ENCODE data around the gene FLOT2. TPM values are rescaled to one million over a fixed set of nuclear protein-coding genes. Genes with fewer than 3 reads are reported as not detected.

FLOT2 gene
- polyA plus RNA-seq, 2 of the 4 experiments (the other 2 are of a cell fraction): 66.4 to 78.6 TPM

DNA sequence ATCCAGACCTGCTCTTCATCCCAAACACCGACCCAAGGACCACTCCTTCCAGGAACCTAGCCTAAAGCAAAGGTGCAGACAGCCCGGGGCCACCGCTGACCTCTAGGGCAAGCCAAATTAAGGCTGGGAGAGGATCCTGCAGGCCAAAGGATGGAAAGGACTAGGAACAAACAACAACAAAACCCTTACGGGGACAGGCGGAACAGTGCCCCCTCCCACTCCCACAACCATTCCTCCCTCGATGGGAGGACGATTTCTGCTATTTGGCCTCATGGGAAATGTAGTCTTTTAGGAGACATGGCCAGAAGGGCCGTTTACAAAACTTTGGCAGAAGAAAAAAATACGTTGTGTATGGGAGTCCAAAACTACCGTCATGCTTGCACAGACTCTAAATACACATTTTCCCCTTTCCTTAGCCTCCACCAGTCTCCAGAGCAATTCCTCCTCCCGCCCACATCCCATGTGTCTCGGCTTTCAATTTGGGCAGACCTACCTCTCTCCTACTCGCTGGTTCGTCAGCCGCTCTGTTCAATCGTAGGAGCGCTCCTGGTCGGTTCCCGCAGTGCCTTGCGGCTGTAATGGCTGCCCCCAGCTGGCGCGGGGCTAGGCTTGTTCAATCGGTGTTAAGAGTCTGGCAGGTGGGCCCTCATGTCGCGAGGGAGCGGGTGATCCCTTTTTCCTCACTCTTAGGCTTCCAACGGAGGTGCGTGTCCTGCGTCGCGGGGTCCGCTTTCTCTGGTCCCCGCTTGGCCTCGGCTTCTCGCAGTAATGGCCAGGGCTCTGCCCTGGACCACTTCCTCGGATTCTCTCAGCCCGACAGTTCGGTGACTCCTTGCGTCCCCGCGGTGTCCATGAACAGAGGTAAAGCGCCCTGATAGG is 42.8 kb downstream of the FLOT2 start, which contains the start of gene ERAL1:
Gene ERAL1 (plus strand): TSS at position 560 of the 879 bp plus-strand sequence. CDS start 19 bp downstream, at position 579.
- ChIA-PET POLR2A (interaction anchor here (1.0 kb wide), 1 partner anchor 97 kb away, joined by 4 read pairs; the partner anchor contains the start of gene PHF12), CTCF (interaction anchor here (2.8 kb wide), 1 partner anchor 91 kb away, joined by 19 read pairs; no protein-coding TSS in a partner anchor)
- Histone ChIP-seq H3K27ac (peak within 1 kb of the TSS; percentile 84 to 88), H3K9me3 (no peaks in the 10 kb centered on the region), H3K4me1 (peaks cover 11% of the 10 kb centered on the region; the same call in 2 of the 3 replicates), H3K4me3 (peak within 1 kb of the TSS; percentile 63), H3K4me2 (peak within 1 kb of the TSS; percentile 94)
- ATAC-seq: peak; percentile 100
- peak; percentile 97 for FAIRE-seq
- TF ChIP-seq, protein P1, sequence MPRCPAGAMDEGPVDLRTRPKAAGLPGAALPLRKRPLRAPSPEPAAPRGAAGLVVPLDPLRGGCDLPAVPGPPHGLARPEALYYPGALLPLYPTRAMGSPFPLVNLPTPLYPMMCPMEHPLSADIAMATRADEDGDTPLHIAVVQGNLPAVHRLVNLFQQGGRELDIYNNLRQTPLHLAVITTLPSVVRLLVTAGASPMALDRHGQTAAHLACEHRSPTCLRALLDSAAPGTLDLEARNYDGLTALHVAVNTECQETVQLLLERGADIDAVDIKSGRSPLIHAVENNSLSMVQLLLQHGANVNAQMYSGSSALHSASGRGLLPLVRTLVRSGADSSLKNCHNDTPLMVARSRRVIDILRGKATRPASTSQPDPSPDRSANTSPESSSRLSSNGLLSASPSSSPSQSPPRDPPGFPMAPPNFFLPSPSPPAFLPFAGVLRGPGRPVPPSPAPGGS (IDR thresholded peaks at IDR 0.05): peak; percentile 71; the same call in 2 of the 3 replicates
- TF ChIP-seq JUN (IDR thresholded peaks at IDR 0.05) (peak; percentile 53 to 87; a peak in 4 of 5 replicates), CBX8 (IDR thresholded peaks at IDR 0.05) (no peak), PHF8 (IDR thresholded peaks at IDR 0.05; ENCODE audit: borderline replicate concordance, low read depth) (peak; percentile 73; the same call in 1 of the 2 replicates), KDM5A (IDR thresholded peaks at IDR 0.05) (peak; percentile 100), MYC (IDR thresholded peaks at IDR 0.05; ENCODE audit: borderline replicate concordance, low read length) (peak; percentile 69; the same call in 1 of the 2 replicates), MAX (IDR thresholded peaks at IDR 0.05) (peak; percentile 89), NPAS2 (CRISPR knock-in tag; IDR thresholded peaks at IDR 0.05; ENCODE audit: borderline replicate concordance) (no peak), HDAC2 (IDR thresholded peaks at IDR 0.05) (peak; percentile 97), GATA3 (IDR thresholded peaks at IDR 0.05; ENCODE audit: borderline replicate concordance) (peak; percentile 33; the same call in 1 of the 2 replicates), RAD21 (conservative IDR thresholded peaks at IDR 0.05 in 1 of 2, IDR thresholded peaks at IDR 0.05 in 1 of 2) (0 out of 5 replicates have a peak, but pooled peaks of 1 of the 2 experiments have one; percentile 17), POLR2A (IDR thresholded peaks at IDR 0.05; ENCODE audit: low read length) (peak; percentile 87)
- TF ChIP-seq, protein P2, sequence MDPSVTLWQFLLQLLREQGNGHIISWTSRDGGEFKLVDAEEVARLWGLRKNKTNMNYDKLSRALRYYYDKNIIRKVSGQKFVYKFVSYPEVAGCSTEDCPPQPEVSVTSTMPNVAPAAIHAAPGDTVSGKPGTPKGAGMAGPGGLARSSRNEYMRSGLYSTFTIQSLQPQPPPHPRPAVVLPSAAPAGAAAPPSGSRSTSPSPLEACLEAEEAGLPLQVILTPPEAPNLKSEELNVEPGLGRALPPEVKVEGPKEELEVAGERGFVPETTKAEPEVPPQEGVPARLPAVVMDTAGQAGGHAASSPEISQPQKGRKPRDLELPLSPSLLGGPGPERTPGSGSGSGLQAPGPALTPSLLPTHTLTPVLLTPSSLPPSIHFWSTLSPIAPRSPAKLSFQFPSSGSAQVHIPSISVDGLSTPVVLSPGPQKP (IDR thresholded peaks at IDR 0.05; ENCODE audit: low read depth, low read length): no peak
- WGBS (ENCODE audit: missing lambda C conversion rate): 3% methylated on average over 42 of the region's 42 CpGs
- DNase-seq (ENCODE audit: low read depth in 1 of 2, low spot score in 1 of 2): peak; percentile 90 to 98

- no peak for DNase-seq (ENCODE audit: low read depth in 1 of 2, low spot score in 1 of 2)
- peaks cover 11% of the 10 kb centered on the region; the same call in 2 of the 3 replicates for H3K4me1 ChIP-seq
- no peak for TF ChIP-seq ZFP36 (IDR thresholded peaks at IDR 0.05; ENCODE audit: borderline replicate concordance, partially characterized antibody)
- TF ChIP-seq TFCP2L1 (CRISPR knock-in tag; IDR thresholded peaks at IDR 0.05): no peak
- TF ChIP-seq ZNF302 (CRISPR knock-in tag; IDR thresholded peaks at IDR 0.05): no peak
- TF ChIP-seq, protein P3, sequence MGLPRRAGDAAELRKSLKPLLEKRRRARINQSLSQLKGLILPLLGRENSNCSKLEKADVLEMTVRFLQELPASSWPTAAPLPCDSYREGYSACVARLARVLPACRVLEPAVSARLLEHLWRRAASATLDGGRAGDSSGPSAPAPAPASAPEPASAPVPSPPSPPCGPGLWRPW (IDR thresholded peaks at IDR 0.05): no peak
- TF ChIP-seq FOSB (CRISPR knock-in tag; IDR thresholded peaks at IDR 0.05): no peak
- no peak for TF ChIP-seq EHF (CRISPR knock-in tag; IDR thresholded peaks at IDR 0.05)
- TF ChIP-seq HEYL (CRISPR knock-in tag; IDR thresholded peaks at IDR 0.05): no peak
- no peak for TF ChIP-seq RAD21 (conservative IDR thresholded peaks at IDR 0.05 in 1 of 2, IDR thresholded peaks at IDR 0.05 in 1 of 2)
- no peak for TF ChIP-seq JUN (IDR thresholded peaks at IDR 0.05)
- no peak for TF ChIP-seq RFX5 (IDR thresholded peaks at IDR 0.05)
- 81% methylated on average over 2 of the region's 2 CpGs for WGBS (ENCODE audit: missing lambda C conversion rate)
- CTCF ChIA-PET: interaction anchor here (0.6 to 3.9 kb wide), 6 partner anchors 8 to 101 kb away, joined by 3 to 21 read pairs (median 3); no protein-coding TSS in a partner anchor
- no peak overlapping the region for H3K4me3 ChIP-seq
- FAIRE-seq: peak; percentile 39
- H3K9me3 ChIP-seq: no peaks in the 10 kb centered on the region
- POLR2A ChIA-PET: interaction anchor here (1.0 kb wide), 1 partner anchor 109 kb away, joined by 3 read pairs; no protein-coding TSS in a partner anchor
- no peak overlapping the region for H3K4me2 ChIP-seq
- ATAC-seq: no peak
- H3K27ac ChIP-seq: no peak overlapping the region
Observed at GRCh38 chr17:28853295-28853694, 44.2 kb downstream of the FLOT2 start.

All from A549 (cell line).